NCI-H2029 (cell line): Measurements from ENCODE around the gene SMARCB1.

Source experiments
- DNase-seq: peaks from one replicate; lab custom pipeline; 2025; lab: John Stamatoyannopoulos, UW

Gene SMARCB1

DNA sequence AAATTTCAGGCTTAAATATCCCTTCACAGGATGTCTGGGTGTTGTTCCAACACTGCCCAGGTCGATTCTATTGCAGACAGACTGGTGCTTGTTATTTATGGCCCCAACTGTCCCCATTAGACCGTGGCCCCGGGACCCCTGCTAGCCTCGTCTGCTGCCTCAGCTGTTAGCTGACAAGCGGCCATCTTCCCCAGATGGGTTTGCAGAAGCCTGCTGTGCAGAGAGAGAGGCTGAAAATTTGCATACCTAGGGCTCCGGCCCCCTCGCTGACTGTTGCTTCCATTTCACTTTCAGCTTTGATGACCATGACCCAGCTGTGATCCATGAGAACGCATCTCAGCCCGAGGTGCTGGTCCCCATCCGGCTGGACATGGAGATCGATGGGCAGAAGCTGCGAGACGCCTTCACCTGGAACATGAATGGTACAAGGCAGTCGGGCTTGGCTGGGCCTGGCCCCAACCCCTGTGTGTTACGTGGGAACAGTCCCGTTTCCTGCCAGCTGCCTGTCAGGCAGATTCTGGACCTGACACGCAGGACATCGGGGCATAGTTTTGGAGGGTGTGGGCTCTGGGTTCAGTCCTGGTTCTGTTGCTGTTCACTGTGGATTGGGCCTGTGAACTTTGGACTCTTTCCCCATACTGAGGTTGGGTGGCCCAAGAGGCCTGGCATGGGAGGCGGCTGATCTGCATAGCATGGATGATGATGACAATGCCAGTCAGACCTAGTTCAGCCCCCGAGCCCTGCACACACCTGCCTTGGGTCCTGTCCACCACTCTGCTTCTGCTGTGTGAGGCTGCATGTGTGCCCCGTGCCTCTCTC lies 16.4 kb downstream of the SMARCB1 start:
- no peak for DNase-seq

GRCh38 chr22:23804781-23805291 lies 18.1 kb downstream of the SMARCB1 start:
- DNase-seq = no peak

DNA sequence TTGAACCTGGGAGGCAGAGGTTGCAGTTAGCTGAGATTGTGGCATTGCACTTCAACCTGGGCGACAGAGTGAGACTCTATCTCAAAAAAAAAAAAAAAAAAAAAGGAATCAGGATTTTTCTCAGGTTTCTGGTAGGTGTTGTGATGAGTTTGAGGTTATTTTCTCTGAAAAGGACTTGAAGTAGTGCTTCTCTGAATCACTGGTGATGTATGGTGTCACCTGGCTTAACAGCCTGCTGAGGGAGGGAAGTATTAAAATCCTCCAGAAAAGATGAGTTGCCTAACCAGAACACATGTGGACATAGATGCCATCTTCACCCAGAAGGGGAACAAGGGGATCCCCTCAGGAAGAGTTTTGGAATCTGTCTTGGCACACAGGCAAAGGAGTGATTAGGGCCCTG lies 20.1 kb downstream of the SMARCB1 start:
- no peak for DNase-seq

DNA sequence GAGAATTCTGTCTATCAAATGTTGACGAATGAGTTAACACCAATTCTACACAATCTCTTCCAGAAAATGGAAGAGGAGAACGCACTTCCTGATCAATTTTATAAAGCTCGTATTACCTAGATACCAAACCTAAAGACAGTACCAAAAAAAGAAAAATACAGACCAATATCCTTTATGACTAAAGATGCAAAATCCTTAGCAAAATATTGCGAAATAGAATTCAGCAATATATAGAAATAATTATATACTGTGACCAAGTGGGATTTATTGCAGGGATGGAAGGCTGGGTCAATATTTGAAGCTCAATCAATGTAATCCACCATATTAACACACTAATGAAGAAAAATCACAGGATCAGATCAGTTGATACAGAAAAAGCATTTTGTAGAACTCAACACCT lies 25.6 kb downstream of the SMARCB1 start:
- DNase-seq = no peak

GRCh38 chr22:23815541-23816155 lies 28.9 kb downstream of the SMARCB1 start:
- no peak for DNase-seq

DNA sequence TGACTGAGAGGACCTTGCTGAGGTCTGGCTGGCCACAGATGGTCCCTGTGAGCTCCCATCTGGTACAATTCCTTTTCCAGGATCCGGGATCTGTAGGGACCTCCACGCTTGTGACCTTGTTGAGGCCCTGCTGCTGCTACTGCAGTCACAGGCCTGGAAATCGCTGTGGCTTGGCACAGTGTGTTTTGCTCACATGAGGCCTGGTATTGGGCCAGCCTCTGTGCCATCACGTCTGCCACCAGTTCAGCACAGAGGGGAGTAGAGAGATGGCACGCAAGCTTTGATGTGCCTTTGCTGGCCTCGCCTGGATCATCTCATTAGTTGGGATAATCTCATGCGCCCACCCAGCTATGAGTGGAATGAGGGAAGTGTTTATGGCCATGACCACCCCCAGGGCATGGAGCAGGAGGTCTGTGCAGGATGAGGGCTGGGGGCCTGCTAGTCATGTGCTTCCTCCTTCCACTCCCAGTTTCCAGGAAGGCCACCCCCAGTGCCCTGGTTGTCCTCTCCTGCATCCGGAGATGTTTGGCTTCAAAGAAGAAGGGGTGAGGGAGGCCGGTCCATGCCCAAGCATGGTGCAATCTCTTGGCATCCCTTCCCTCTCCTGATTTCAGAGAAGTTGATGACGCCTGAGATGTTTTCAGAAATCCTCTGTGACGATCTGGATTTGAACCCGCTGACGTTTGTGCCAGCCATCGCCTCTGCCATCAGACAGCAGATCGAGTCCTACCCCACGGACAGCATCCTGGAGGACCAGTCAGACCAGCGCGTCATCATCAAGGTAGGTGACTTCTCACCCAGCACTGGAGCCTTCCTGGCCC lies 29.6 kb downstream of the SMARCB1 start:
- no peak for DNase-seq

DNA sequence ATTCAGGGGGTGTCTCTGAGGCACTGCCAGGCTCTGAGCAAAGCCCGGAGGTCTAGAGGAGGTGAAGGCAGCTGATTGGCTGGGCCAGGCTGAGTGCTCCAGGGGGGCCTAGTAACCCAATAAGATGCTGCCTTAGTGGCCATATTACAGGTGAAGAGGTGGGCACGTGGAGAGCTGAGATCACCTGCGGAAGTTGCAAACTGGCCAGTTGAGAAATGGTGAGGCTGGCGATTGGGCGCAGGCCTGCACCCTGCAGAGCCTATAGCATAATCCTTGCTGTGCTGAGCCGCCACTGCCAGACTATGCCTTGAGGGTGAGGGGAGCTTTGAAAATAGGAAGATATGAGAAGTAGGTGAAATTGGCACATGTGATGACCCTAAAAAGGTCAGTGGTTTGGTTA lies 30.4 kb downstream of the SMARCB1 start:
- no peak for DNase-seq

DNA sequence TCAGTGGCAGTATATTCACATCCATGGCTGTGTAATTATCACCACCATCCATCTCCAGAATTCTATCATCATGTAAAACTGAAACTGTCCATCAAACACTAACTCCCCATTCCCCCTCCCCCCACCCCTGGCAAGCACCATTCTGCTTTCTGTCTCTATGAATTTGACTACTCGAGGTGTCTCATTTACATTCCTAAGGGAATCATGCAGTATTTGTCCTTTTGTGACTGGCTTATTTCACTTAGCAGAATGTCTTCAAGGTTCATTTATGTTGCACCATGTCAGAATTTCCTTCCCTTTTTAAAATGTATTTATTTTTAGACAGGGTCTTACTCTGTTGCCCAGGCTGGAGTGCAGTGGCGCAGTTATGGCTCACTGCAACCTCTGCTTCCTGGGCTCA lies 31.8 kb downstream of the SMARCB1 start:
- DNase-seq = no peak

GRCh38 chr22:23820748-23821211 lies 34.0 kb downstream of the SMARCB1 start:
- DNase-seq = no peak

GRCh38 chr22:23822101-23822671 lies 35.4 kb downstream of the SMARCB1 start:
- no peak for DNase-seq

DNA sequence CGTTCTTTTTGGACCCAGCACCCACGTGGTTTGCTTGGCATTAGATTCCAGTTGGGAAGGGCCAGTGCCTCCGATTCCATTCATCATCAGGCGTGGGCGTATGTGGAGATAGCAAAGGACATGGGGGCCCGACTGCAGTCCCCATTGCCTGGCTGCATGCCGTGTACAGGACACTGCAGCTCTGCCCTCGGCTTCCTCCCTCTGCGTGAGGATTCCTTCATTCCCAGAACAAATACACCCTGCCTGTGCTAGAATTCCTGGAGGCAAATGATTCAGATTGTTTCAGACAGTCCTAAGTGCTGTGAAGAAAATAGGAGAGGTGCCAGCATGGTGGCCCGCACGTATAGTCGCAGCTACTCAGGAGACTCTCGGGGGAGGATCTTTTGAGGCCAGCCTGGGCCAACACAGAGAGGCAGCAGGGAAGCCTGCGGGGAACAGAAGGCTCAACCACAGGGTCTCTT lies 36.6 kb downstream of the SMARCB1 start:
- no peak for DNase-seq

GRCh38 chr22:23824476-23825245 lies 37.9 kb downstream of the SMARCB1 start:
- no peak for DNase-seq

DNA sequence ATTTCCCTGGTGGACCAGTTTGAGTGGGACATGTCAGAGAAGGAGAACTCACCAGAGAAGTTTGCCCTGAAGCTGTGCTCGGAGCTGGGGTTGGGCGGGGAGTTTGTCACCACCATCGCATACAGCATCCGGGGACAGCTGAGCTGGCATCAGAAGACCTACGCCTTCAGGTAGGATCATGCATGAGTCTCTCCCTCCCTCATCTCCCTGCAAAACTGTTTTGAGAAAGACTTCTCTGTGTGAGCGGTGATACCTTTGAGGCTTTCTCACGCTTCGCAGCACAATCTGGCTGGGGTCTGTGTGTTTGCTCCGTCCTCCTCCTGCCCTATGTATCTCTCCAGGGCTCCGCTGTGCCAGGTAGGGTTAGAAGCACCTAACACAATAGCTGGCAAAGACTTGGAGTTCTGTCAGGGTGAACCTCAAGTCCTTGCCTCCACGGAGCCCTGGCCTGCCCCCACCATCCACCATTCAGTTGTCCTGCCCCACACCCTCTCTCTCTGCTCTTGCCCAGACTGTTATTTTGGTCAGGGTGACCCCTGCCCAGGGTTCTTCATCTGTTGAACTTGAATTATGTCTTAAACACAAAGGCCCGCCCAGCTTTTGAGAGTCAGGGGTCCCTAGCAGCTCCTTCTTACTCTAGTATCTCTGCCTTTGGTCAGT lies 38.6 kb downstream of the SMARCB1 start:
- DNase-seq = no peak

- no peak for DNase-seq
Measured at GRCh38 chr22:23826510-23827350, 40.0 kb downstream of the SMARCB1 start.

- DNase-seq = no peak
Measured at GRCh38 chr22:23827351-23827995, 40.7 kb downstream of the SMARCB1 start.

DNA sequence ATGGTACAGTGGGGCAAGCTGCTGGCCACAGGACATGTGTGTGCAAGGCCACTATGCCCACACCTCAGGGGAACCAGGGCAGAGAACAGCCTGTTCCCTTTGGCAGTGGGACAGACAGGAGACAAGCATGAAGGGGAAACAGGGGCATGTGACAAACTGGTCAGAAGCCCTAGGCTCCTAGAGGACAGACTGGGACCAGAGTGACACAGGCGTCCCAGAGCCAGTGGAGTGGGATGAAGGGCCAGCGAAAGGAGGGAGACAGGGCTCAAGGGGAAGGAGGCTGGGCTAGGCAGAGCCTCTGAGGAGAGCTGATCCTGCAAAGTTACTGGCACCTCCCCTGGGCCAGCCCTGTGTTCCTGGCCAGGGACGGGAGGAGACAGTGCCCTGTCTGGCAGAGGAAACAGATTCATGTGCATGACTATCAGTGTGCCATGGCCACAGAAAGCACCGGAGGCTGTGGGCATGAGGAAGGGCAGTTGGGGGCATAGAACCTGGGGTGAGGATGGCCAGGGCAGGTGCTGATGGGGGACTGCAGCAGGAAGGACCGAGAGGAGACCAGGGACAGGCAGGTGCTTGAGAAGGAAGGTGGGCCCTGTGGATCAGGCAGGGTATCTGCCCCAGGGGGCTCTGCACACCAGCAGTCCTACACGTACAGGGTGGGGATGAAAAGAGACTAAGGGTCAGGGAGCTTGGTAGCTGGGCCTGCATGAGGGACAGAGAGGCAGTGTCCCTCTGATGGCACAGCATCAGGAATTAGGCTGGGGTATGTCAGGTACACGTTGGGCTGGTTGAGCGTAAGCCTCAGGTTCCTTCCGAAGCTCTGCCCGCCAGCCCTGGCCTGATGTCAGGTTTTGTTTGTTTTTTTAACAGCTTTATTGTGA lies 42.3 kb downstream of the SMARCB1 start:
- no peak for DNase-seq

DNA sequence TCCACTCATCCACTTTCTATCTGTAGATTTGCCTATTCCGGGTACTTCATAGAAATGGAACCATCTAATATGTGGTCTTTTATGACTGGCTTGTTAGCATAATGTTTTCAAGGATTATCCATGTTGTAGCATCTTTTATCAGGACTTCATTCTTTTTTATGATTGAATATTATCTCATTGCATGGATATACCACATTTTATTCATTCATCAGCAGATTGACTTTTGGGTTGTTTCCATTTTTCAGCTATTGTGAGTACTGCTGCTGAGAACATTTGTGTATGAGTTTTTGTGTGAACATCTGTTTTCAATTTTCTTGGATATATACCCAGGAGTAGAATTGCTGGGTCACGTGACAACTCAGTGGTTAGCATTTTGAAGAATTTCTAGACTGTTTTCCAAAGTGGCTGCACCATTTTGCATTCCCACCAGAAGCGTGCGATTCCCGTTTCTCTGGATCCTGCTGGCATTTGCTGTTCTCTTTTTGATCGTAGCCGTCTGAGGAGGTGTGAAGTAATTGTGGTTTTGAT lies 43.1 kb downstream of the SMARCB1 start:
- DNase-seq = no peak

DNA sequence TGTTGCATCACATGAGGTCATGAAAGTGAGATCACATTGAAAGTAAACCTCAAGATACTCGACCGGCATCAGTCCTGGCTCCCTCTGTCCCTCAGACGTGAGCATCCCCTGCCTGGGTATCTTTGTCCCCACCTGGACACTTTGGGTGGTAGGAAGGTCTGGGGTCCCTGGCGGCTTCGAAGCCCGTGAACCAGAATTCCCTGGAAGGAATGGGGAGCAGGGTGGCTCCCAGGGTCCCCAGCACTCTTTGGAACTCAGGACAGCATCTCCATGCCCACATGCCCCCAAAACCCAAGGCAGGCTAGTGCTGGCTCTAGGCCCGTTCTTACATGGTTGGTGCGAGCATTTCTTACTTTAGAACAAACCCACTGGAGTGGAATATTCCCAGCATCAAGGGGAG lies 44.5 kb downstream of the SMARCB1 start:
- no peak for DNase-seq
